ENCODE measurements around the gene GMDS.

DNA sequence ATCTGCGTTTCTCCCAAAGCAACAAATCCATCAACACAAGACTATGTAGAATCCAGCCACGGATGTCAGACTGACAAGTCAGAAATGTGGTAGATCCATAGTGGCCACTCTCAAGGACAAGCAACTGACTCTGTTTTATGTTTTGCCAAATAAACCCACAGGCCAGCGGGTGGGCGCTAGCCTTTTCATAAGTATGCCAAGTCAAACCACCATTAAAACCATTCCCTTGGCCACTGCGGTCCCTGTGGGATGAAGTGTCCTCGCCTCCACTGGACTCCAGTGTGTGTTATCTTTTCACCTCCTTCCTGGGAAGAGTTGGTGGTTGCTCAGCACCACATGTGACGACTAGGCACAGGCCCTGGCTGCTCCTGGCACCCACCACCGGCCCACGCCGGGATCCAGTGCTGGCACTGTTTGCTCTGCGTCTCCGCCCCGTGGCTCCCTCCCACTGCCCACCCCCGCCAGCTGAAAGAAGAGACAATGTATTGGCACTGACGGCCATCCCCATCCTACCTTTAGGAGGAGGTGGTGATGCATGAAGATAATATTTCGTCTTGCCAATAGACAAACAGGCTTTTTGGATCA, 532.3 kb downstream of the GMDS start:
- TF ChIP-seq, protein P1, sequence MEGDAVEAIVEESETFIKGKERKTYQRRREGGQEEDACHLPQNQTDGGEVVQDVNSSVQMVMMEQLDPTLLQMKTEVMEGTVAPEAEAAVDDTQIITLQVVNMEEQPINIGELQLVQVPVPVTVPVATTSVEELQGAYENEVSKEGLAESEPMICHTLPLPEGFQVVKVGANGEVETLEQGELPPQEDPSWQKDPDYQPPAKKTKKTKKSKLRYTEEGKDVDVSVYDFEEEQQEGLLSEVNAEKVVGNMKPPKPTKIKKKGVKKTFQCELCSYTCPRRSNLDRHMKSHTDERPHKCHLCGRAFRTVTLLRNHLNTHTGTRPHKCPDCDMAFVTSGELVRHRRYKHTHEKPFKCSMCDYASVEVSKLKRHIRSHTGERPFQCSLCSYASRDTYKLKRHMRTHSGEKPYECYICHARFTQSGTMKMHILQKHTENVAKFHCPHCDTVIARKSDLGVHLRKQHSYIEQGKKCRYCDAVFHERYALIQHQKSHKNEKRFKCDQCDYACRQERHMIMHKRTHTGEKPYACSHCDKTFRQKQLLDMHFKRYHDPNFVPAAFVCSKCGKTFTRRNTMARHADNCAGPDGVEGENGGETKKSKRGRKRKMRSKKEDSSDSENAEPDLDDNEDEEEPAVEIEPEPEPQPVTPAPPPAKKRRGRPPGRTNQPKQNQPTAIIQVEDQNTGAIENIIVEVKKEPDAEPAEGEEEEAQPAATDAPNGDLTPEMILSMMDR (conservative IDR thresholded peaks at IDR 0.05 in 1 of 2, IDR thresholded peaks at IDR 0.05 in 1 of 2; ENCODE audit: low read depth in 1 of 2, low read length in 2 of 2) = no peak
- no peak for TF ChIP-seq EZH2 (IDR thresholded peaks at IDR 0.05; ENCODE audit: low read length, missing control alignments)

All from fibroblast of lung (primary cell).